GM21381 (cell line): ENCODE measurements around the gene EEPD1.

Source experiments
- ATAC-seq: cut with Tn5 transposase; IDR thresholded peaks from one replicate; pipeline ENCODE4 v1.9.1; 2021; ENCODE audit warnings: mild to moderate bottlenecking, moderate library complexity; ENCODE audit not compliant: unreplicated experiment

EEPD1 gene

DNA sequence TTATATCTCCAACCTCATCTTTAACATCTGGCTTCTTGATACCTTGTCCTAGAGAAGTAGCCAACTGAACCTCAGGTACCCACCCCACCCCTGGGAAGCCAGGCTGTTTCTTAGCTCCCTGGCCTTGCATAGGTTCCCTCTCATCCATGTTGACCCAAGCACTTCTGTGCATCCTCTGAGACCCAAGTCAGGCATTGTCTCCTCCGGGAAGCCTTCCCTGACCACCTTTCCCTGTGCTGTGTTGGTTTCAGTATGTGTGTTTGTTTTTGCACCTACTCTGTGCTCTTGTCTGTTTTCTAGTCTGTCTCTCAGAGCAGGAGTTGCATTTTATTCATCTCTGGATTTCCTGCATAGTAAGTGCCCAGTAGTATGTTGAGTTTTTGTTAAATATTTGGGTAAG is 143.2 kb downstream of the EEPD1 start:
- no peak for ATAC-seq

DNA sequence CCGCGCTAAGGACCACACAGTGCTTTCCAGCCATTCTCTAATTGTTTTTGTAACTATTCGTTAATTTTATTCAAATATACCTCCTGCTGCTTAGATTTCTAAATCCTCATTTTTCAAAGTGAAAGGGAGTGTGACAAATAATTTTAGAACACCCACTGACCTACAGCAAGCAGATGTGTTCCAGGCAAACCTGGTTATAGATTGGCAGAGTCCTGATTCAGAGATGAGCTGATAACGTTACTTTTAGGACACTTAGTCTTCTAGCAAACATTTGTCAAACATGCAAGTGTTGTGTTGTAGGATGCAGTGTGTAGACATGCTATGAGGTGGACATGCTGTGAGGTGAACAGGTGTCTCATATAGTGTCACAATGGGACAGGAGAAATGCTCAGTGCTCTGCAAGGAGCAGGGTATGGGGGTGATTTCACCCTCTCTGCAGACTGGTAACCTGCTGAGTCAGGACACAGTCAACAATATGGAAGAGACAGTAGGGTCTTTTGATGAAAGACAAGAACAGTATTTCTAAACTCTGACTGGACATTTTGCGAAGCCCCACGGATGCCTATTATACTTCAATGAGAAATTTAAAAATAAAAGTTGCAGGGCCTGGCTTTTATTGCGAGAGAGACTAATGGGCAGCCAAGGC is 144.4 kb downstream of the EEPD1 start:
- ATAC-seq = no peak

DNA sequence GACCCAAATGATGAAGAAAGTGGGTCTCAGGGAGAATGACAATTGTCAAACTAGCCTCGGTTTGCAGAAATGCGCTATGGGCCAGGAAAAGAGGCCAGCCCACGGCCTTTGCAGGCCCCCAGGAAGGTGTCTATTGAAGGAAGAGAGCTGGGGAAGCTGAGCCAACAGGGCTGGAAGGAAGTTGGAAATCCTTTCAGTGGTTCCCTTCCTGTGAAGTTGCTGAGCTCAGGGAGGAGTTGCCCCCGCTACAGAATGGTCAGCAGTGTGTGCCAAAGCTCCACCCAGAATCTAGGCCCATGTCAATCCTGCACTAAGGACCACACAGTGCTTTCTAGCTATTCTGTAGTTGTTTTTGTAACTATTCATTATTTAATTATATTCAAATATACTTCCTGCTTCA is 145.1 kb downstream of the EEPD1 start:
- no peak for ATAC-seq

DNA sequence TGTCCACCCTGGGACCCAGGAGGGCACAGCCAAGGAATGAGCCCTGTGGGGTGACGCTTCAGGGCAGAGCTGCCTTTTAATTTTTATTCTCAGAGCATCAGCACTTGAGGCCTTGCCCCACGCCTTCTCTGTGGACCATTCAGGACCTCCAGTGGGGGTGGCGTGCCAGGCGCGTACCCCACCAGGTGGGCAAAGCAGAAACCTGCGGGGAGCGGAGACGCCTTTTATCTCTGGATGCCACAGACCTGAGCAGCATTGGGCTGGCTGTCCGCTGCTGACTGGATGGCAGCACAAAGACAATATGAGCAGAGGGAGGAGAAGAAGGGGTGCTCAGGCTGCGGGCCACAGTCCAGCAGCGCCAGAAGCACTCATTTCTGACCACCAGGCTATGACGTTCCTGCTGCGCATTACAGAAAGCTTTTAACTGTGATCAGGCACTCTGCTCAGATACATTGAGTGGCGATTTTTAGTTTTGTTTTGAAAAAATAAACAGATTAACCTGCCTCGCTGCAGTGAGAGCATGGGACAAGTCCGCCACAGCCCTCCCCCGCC is 146.2 kb downstream of the EEPD1 start:
- no peak for ATAC-seq

DNA sequence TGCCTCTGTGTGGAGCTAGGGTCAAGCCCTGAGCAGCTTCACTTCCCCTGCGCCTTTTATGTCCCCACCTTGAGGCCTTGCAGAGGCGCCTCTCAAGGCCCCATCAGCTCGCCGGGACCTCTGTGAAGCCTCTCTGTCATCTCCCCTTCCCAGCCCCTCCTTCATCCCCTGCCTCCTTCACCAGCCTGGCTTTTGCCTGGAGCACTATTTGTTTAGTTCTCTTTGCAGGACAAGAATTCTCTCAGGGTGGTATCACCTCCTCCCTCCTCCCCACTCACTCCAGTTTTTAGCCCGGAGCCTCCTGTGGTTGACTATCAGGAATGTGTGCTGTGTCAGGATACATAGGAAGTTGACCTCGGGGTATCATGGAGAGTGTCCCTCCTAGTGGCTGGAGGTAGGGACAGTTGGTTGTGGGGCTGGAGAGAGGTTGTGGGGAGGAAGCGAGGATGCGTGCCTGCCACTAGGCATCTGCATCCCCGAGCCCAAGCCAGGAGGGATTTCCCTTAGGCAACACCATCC is 146.8 kb downstream of the EEPD1 start:
- no peak for ATAC-seq

DNA sequence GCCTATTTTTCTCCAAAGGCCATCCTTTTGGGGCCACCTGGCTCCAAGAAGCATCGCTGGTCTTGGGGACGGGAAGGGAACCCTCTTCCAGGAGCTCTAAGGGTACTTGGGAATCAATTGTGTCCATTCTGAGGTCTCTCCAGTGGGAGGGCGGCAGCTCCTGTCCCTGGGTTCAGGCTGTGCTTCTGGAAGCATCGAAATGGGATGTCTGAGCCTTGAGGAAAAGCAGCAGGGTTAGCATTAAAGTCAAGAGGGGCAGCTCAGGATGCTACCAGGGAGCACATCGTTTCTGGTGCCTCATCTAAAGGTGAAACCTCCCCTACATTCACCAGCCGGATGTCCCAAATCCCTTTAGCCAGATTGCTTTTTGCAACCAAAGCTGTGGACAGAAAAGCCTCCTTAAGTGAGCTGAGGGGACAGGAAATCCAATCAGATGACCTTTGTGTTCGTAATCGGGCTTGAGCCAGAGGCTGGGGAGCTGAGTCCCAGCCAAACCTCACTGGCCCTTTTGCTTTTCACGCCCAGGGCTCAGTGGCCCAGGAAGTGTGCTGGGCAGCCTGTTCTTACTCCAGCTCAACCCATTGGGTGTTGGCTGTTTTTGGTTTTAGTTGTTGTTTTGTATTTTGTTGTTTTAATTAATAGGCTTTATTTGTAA is 147.8 kb downstream of the EEPD1 start:
- no peak for ATAC-seq

DNA sequence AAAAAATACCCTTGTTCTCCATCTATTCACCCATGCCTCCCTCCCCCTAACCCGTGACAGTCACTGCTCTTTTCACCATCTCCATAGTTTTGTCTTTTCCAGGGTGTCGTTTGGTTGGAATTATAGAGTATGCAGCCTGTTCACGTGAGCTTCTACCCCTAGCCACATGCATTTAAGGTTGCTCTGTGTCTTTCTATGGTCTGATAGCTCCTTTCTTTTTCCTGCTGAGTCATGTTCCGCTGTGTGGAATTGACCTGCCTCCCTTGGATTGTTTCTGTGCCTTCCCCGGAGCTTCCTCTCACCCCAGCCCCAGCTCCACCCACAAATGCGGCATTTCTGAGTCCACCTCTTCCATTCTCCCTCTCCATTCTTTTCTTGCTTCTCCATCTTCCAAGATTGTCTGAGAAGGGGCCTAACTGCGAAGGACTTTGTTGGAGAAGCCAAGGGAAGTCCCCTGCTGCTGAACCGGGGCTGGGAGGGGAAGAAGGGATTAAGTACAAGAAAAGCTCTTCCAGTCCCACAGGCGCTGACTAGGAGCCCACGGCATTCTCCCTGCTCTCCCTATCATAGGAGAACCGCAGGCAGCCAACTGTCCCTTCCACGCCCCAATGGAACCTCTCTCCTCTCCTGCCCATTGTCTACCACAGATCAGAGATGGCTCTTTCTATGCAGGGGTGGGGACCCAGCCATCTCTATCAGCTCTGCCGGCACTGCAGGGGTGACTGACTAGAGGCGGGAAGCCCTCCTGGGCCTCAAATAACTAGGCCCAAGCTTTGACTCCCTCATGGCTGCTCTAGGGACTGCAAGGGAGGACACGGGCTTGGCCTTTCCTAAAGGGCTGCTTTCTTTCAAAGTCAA is 149.1 kb downstream of the EEPD1 start:
- no peak for ATAC-seq

DNA sequence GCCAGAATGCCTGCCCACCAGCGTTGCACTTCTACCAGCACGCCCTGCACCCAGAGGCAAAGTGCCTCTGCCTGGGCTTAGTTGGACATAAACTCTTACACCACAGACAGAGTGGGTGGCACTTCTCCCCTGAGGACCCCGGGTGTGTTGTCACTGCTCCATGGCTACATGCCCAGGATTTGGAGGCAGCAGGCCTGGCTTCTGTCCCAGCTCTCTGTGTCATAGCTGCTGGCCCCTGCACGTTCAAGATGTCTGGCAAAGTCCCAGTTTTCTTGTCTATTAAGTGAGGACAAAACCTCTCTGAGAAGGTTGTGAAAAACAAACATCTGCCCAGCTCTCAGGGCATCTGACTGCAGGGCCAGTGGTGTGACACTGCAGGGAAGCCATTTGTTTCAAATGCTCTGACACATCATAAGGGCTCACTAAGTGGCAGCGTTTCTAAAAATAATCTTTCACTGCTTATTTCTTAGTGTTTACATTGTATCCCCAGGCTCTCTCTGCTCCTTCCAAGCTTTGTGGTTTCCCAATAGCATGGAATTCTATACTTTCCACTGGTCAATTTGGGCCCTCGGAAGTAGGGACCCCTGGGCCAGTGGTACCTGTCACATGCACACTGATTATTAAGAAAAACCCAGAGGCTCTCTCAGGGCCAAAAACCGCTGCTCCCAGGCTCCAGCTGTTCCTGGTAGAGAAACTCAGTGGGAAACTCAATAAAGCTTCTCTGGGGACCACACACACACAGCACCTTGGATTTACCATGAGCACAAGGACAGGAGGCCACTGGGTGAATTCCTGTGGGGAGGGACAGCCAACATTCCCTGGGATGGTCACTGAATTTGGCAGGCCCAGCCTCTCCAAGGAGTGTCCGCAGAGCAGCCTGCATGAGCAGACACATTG is 150.4 kb downstream of the EEPD1 start:
- ATAC-seq = no peak

DNA sequence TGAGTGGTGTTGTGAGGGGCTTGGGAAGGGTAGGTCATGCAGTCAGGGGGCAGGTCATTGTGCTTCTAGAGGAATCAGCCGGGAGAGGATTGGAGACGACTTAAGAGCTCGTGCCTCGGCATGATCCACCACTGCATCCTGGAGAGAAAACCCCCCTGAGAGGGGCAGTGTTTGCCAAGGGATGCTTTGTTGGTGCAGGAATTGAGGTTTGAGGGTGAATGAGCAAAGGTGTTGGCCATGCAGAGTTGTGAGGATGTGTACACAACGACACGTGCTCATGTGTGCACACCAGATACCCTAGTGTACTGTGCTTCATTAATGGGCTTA is 151.0 kb downstream of the EEPD1 start:
- no peak for ATAC-seq

DNA sequence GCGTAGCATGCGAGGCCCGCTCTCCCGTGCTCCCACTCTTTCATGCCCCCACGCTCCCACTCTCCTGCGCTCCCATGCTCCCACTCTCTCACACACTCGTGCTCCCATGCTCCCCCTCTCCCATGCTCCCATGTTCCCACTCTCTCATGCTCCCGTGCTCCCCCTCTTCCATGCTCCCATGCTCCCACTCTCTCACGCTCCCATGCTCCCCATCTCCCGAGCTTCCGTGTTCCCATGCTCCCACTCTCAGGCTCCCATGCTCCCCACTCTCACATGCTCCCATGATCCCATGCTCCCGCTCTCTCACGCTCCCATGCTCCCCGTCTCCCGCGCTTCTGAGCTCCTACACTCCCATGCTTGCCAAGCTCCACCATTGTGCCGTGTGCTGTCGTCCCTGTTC is 152.2 kb downstream of the EEPD1 start:
- no peak for ATAC-seq

DNA sequence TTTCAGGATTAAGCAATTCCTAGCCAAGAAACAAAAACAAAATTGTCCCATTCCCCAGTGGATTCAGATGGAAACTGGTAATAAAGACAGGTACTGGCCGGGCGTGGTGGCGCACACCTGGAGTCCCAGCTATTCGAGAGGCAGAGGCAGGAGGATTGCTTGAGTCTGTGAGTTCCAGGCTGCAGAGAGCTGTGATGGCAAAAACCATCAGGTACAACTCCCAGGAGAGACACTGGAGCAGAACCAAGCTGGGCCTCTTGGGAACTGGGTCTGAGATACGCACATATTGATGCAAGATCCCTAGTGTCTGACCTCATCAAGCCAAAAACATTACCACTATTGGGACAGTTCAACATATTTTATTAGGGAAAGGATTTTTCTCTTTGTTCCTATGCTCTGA is 152.6 kb downstream of the EEPD1 start:
- ATAC-seq = no peak

DNA sequence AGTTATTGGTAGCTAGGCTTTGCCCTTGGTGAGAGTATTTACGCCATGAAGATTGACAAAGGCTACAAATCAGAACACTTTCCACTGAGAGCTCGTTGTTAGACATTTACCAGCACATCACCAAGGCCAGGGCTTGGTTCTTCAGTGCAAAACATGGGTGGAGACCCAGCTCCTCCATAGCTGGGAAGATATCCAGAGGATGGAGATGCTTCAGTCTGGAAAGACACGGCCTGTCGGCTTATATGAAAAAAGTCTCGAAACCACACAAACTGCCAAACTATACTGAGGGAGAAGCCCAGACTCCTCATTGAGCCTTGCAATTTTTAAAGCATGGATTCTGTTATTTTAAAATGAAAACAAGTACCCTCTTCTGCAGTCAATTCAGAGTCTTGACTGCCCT is 153.2 kb downstream of the EEPD1 start:
- no peak for ATAC-seq

DNA sequence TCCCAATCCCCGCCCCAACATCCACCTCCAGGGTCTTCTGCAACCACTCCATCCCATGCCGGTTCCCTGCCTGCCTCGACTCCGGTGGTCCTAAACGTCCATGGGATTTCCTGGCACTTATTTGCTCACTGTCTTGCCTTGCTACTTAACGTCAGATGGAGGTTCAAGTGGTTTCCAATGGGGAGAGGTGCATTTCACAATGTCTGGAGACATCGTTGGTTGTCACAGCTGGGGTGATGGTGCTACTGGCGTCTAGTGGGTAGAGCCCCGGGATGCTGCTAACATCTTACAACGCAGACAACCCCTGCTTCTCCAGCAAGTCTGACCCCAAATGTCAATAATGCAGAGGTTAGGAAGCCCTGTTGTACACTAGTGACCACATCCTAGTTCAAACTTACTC is 153.7 kb downstream of the EEPD1 start:
- ATAC-seq = no peak

DNA sequence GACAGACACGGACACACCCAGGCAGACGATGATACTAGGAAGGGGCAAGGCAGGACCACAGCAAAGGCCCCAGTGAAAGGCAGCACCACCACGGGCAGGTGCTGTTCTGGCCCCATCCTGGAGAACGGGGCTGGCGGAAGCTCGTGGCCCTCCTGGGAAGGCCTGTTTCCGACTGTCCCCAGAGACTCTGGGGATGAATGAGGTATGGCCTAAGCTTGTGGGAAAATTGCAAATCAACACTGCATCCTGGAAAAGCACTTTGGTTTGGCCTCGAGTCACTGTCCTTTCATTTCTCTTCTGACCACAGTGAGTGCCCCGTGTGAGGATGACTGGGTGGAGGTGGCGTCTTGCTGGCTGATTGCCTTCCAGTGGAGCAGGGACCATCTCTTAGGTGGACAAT is 155.0 kb downstream of the EEPD1 start:
- no peak for ATAC-seq

DNA sequence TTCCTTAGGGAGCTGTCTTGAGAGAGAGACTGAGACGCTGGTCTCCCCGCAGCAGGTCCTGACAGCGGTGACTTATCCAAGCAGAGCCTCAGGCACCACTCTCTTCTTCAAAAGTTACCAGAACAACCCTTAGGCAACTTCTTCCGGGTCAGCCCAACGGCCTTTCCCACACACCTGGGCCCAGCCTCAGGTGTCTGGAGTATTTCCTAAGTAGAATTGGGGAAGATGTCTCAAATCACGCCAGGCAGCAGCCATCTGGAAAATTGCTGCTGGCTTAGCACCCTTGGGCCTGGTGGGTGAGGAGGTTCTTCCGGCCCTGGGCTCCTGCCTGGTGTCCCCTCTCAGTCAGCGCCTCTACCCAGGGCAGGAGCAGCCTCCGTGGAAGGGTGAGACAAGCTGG is 156.2 kb downstream of the EEPD1 start:
- ATAC-seq = no peak

DNA sequence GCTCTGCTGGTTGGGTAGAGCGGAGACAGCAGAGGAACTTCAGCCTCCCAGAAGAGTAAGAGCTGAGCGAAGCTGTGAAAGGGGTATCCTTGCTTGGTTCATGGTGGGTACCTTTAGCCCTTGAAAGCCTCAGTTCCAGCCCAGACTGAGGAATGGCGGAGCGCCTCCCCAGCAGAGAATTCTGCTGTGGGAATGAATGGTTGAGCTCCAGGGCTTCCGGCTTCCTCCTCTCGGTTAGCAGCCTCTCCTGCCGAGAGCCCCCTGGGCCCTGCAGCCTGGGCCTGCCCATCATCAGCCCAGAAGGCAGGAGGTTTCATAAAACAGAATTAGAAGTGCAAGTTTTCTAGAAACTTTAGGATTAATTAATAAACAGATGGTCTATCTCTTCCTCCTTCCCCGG is 156.7 kb downstream of the EEPD1 start:
- ATAC-seq = no peak

DNA sequence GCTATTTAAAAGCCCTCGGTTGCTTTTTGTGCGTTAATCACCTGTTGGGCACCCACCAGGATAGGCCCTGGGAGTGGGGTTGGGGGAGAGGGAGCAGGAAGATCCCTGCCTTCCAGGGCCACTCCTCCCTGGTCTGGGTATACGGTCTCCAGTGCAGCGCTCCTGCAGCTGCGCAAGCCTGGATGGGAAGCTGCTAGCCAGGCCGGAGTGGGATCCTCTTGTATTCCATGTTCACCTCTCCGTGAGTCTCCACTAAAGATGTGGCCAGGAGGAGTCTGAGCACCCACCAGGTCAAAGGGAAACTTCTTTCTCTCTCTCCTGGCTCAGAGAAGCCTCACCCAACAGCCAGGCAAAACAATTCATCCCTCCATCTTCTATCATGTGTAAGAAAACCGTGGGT is 157.8 kb downstream of the EEPD1 start:
- ATAC-seq = no peak

DNA sequence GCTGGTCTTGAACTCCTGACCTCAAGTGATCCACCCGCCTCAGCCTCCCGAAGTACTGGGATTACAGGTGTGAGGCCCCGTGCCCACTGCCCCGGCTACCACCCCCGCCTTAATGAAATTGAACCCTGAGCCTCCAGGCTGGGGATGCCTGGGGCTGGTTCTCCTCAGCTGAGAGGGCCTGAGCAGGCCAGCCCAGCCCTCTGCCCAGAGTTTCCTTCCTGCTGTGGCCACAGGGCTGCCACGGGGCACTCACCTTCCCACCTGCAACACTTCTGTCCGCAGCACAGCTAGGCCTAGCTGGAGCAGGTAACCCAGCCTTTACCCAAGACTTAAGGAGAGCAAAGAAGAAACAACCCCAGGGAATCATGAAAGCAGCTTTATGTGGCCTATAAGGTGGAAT is 158.5 kb downstream of the EEPD1 start:
- no peak for ATAC-seq

DNA sequence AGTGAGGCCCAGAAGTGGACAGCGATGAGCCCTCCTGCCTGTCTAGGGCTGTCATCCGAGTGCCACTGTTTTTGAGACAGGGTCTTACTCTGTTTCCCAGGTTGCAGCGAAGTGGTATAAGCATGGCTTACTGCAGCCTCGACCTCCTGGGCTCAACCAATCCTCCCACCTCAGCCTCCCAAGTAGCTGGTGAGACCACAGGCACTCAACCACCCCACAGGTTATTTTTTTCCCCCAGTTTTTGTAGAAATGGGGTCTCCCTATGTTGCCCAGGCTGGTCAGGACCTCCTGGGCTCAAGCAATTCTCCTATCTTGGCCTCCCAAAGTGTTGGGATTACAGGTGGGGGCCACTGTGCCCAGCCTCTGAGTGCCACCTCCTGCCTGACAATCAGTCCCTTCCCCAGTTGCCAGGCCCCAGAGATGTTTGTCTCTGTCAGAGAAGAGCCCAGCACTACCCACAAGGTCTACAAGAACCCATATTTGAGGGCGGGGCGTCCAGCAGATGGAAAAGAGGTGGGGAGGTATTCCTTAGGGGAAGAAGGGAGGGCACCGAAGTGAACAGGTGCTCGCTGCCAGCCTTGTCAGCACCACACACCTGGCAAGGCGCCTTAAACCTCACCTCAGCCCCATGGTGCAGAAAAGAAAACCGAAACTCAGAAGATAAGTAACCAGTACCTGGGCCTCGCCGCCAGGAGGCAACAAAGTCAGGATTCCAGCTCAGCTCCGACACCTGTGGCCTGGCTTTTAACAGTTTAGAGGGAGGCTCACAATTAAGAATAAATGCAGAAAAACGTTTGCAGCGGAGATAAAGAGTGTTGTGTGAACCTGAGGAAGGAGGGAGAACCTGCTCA is 159.2 kb downstream of the EEPD1 start:
- no peak for ATAC-seq

DNA sequence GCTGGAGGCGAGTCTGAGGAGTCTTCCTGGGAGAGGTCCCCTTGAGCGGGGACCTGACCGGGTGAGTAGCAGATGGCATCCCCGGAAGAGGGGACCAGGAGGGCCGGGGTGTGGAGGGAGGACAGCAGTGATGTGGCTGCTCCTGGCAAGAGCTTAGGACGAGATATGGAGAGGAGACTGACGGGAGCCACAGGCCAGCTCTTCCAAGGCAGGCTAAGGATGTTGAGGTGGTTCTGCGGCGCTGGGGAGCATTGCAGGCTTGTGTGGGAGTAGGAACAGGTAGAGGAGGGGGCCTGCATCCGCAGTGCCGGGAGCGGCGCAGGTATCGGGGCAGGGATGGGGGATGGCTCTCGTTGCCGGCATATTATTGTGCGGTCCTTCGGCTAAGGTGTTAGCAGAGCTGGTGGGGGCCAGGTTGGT is 159.9 kb downstream of the EEPD1 start:
- no peak for ATAC-seq
